HG03558 (cell line): ENCODE results near the gene DOK3.

Source experiments
- ATAC-seq: cut with Tn5 transposase; IDR thresholded peaks from one replicate; pipeline ENCODE4 v1.9.1; 2021; ENCODE audit warnings: moderate number of reproducible peaks; ENCODE audit not compliant: unreplicated experiment; ENCODE audit errors: extremely low read depth

DOK3 gene

GRCh38 chr5:177501874-177502678, 7.5 kb downstream of the DOK3 start:
- no peak for ATAC-seq

GRCh38 chr5:177500685-177501522, 8.7 kb downstream of the DOK3 start:
- ATAC-seq: no peak

GRCh38 chr5:177499842-177500241, 9.8 kb downstream of the DOK3 start:
- ATAC-seq: no peak

GRCh38 chr5:177498013-177498787, 11.4 kb downstream of the DOK3 start:
- no peak for ATAC-seq

- ATAC-seq: peak; percentile 51
Measured at GRCh38 chr5:177497292-177498012, 12.2 kb downstream of the DOK3 start, which contains the start of gene PDLIM7. Gene PDLIM7 (minus strand): TSS chr5:177497604. CDS start chr5:177496512, 1,092 bp downstream.

GRCh38 chr5:177496727-177497291, 12.8 kb downstream of the DOK3 start:
- no peak for ATAC-seq

GRCh38 chr5:177496070-177496726, 13.4 kb downstream of the DOK3 start:
- no peak for ATAC-seq

- no peak for ATAC-seq
Measured at GRCh38 chr5:177495243-177496060, 14.2 kb downstream of the DOK3 start.

- no peak for ATAC-seq
Measured at GRCh38 chr5:177494346-177495195, 15.1 kb downstream of the DOK3 start.

- ATAC-seq: no peak
Measured at GRCh38 chr5:177493795-177494345, 15.8 kb downstream of the DOK3 start.

- no peak for ATAC-seq
Measured at GRCh38 chr5:177492841-177493240, 16.8 kb downstream of the DOK3 start.

GRCh38 chr5:177491983-177492746, 17.5 kb downstream of the DOK3 start:
- ATAC-seq: no peak

- no peak for ATAC-seq
Measured at GRCh38 chr5:177491429-177491945, 18.1 kb downstream of the DOK3 start.

GRCh38 chr5:177490992-177491391, 18.6 kb downstream of the DOK3 start:
- ATAC-seq: no peak

- no peak for ATAC-seq
Measured at GRCh38 chr5:177490311-177490991, 19.2 kb downstream of the DOK3 start.
